ENCODE measurements around the gene EPN1.

GRCh38 chr19:55640043-55640576 lies 34.9 kb upstream of the EPN1 start:
- no peak for TF ChIP-seq CTCF (IDR thresholded peaks at IDR 0.05; ENCODE audit: low read depth, low read length)
- no peak for TF ChIP-seq POLR2A (IDR thresholded peaks at IDR 0.05; ENCODE audit: extremely low read depth, insufficient read length)
- no peak for TF ChIP-seq MAX (IDR thresholded peaks at IDR 0.05; ENCODE audit: low read depth, low read length)

Measured in NB4 (cell line).